Tibial artery (tissue), 4 donors: ENCODE data around the gene VSIG8.
A peak's percentile ranks its signal among the peaks of the same experiment; 100 is the strongest.
"Not testable (repeated sequence)": the region's sequence is repeated elsewhere in the genome, so short reads cannot be mapped to it uniquely, and the experiment has no call there.

Experiments used
- DNase-seq, 2 donors: peaks; one replicate each; pipeline ENCODE4 v3.0.0-alpha.2; 2019
- H3K27ac ChIP-seq, 2 donors: fragments of 200-600 bp; sonication (generic) in 1 of 2; 1 replicate in 1 of 2; 2 replicates in 1 of 2; pipeline ENCODE4 v1.5.1; 2018 to 2019; ENCODE audit warnings: mild to moderate bottlenecking in 1 of 2
- H3K27me3 ChIP-seq, 2 donors: fragments of 200-600 bp; sonication (generic) in 1 of 2; one replicate each; pipeline versions ENCODE4 v1.5.1 to v1.6.0; 2016 to 2019
- H3K36me3 ChIP-seq, 3 donors: fragments of 200-600 bp; sonication (generic) in 2 of 3; one replicate each; pipeline ENCODE4 v1.5.1; 2016 to 2019; ENCODE audit warnings: mild to moderate bottlenecking in 2 of 3
- H3K4me1 ChIP-seq, 4 donors: fragments of 200-600 bp; sonication (generic) in 2 of 4; 1 replicate in 3 of 4; 2 replicates in 1 of 4; pipeline ENCODE4 v1.5.1; 2016 to 2019
- H3K4me3 ChIP-seq, 2 donors: fragments of 200-600 bp; sonication (generic) in 1 of 2; 1 replicate in 1 of 2; 2 replicates in 1 of 2; pipeline ENCODE4 v1.5.1; 2018 to 2019; ENCODE audit warnings: mild to moderate bottlenecking in 2 of 2
- H3K9me3 ChIP-seq, 3 donors: fragments of 200-600 bp; sonication (generic) in 1 of 3; one replicate each; pipeline ENCODE4 v1.5.1; 2016 to 2019
- intact Hi-C: fragments of 100-400 bp; cut with DNase I; formaldehyde crosslinking; loops from one replicate; pipeline ENCODE4 v1.15.0; 2023; ENCODE audit warnings: low total_unique reads
- TF ChIP-seq, protein P1 (sequence below), 2 experiments: fragments of 200-600 bp in 1 of 2; fragments of 450-650 bp in 1 of 2; IDR thresholded peaks; one replicate each; pipeline ENCODE4 v1.5.1; 2017 to 2019; ENCODE audit warnings: antibody characterized with exemption in 2 of 2, mild to moderate bottlenecking in 1 of 2, moderate library complexity in 1 of 2

Gene VSIG8

DNA sequence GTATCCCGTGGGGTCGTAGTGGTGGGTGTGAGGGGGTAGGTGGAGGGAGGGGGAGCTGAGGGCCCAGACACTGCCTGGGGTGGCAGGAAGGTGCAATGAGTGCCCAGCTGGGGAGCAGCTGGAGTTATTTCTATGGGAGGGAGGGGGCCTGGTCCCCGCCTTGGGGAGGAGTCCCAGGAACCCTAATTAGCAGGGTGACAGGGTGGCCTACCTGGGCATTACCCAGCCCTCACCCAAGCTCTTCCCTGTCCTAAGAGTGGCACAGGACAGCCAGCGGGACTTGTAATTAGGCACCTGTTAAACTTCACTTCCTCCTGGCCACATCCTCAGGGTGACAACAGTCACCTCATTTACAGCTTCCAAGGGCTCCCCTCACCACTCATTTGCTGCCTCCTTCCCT lies at the start of gene VSIG8:
Gene VSIG8 (minus strand): TSS at position 101 of the 400 bp plus-strand sequence. CDS start 136 bp downstream, outside the sequence.
- no peak for DNase-seq
- Histone ChIP-seq H3K4me1 (no peaks in the 10 kb centered on the region), H3K27me3 (no peaks in the 10 kb centered on the region), H3K27ac (no peak within 1 kb of the TSS), H3K9me3 (no peaks in the 10 kb centered on the region), H3K36me3 (peaks cover 0 to 9% (median 3%) of the 10 kb centered on the region in 3 donors), H3K4me3 (no peak within 1 kb of the TSS)
- TF ChIP-seq, protein P1, sequence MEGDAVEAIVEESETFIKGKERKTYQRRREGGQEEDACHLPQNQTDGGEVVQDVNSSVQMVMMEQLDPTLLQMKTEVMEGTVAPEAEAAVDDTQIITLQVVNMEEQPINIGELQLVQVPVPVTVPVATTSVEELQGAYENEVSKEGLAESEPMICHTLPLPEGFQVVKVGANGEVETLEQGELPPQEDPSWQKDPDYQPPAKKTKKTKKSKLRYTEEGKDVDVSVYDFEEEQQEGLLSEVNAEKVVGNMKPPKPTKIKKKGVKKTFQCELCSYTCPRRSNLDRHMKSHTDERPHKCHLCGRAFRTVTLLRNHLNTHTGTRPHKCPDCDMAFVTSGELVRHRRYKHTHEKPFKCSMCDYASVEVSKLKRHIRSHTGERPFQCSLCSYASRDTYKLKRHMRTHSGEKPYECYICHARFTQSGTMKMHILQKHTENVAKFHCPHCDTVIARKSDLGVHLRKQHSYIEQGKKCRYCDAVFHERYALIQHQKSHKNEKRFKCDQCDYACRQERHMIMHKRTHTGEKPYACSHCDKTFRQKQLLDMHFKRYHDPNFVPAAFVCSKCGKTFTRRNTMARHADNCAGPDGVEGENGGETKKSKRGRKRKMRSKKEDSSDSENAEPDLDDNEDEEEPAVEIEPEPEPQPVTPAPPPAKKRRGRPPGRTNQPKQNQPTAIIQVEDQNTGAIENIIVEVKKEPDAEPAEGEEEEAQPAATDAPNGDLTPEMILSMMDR (IDR thresholded peaks at IDR 0.05) = no peak
- intact Hi-C loops = no loop called here

GRCh38 chr1:159911326-159912070 lies 49.0 kb upstream of the VSIG8 start:
- H3K4me3 ChIP-seq = no peak overlapping the region
- peaks cover 0 to 30% (median 17%) of the 10 kb centered on the region in 4 donors for H3K4me1 ChIP-seq
- H3K9me3 ChIP-seq = no peaks in the 10 kb centered on the region
- no peak for DNase-seq
- intact Hi-C loops = no loop called here
- H3K27ac ChIP-seq = peak overlapping the region; percentile 4 to 69
- H3K27me3 ChIP-seq = no peaks in the 10 kb centered on the region
- H3K36me3 ChIP-seq = no peaks in the 10 kb centered on the region
- TF ChIP-seq, protein P1 (IDR thresholded peaks at IDR 0.05) = no peak

DNA sequence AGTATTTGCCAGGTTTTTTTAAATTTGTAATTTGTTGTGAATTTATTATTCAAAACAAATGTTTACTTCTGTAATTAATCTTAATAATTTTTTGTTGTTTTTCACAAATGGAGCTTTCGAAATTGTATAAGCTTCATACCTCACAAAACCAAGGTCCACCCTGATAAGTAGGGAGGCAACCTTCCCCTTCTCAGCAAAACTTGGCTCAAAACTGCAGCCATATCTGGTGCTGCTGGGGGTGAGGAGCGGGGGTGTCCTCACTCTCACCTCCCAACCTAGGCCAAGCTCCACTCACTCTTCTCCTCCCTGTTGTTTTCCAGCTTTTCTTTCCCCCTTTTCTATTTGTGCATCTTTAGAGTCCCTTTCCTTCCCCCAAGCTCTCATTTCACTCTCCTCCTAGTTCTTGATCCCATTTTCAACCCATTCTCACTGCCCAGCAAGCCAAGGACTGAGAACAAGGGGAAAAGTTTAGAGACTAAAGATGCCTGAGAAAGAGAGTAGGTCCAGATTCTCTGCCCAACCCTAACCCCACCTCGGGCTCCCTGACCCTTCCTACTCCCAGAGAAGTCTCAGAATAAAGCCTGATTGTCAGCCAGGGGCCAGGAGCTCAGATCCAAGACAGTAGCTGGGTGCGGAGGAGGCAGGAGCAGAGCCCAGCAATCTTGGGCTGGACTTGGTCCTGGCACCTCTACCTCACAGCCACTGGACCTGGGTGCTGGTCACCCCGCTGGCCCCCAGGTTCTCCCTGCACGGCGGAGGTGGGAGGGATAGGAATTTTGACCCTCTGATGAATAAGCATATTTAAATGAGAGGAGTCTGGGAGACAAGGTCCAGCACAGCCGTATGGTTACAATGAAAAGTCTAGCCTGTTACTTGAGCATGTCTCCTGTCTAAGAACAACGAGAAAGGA lies 45.8 kb upstream of the VSIG8 start:
- no peaks in the 10 kb centered on the region for H3K36me3 ChIP-seq
- no peak overlapping the region for H3K27ac ChIP-seq
- no peak overlapping the region for H3K4me3 ChIP-seq
- TF ChIP-seq, protein P1 (IDR thresholded peaks at IDR 0.05) = no peak
- intact Hi-C loops = no loop called here
- no peaks in the 10 kb centered on the region for H3K9me3 ChIP-seq
- peaks cover 0 to 14% (median 7%) of the 10 kb centered on the region in 4 donors for H3K4me1 ChIP-seq
- H3K27me3 ChIP-seq = no peaks in the 10 kb centered on the region
- no peak for DNase-seq

- intact Hi-C loops = no loop called here
- H3K27ac ChIP-seq = no peak overlapping the region
- no peaks in the 10 kb centered on the region for H3K27me3 ChIP-seq
- TF ChIP-seq, protein P1 (IDR thresholded peaks at IDR 0.05) = no peak
- peaks cover 0 to 14% (median 7%) of the 10 kb centered on the region in 4 donors for H3K4me1 ChIP-seq
- no peak overlapping the region for H3K4me3 ChIP-seq
- no peaks in the 10 kb centered on the region for H3K36me3 ChIP-seq
- DNase-seq = no peak
- no peaks in the 10 kb centered on the region for H3K9me3 ChIP-seq
Measured at GRCh38 chr1:159906960-159907359, 44.5 kb upstream of the VSIG8 start.

GRCh38 chr1:159904036-159904435 lies 41.6 kb upstream of the VSIG8 start:
- H3K9me3 ChIP-seq, DNase-seq, H3K27ac ChIP-seq, H3K4me3 ChIP-seq, H3K36me3 ChIP-seq, intact Hi-C loops, H3K27me3 ChIP-seq: not testable (repeated sequence)
- peaks cover 0 to 22% (median 19%) of the 10 kb centered on the region in 4 donors for H3K4me1 ChIP-seq

GRCh38 chr1:159902541-159902940 lies 40.1 kb upstream of the VSIG8 start:
- intact Hi-C loops = no loop called here
- Histone ChIP-seq H3K4me1 (peaks cover 0 to 22% (median 19%) of the 10 kb centered on the region in 4 donors), H3K9me3 (no peaks in the 10 kb centered on the region), H3K27ac (no peak overlapping the region), H3K4me3 (no peak overlapping the region), H3K36me3 (no peaks in the 10 kb centered on the region), H3K27me3 (no peaks in the 10 kb centered on the region)
- TF ChIP-seq, protein P1 (IDR thresholded peaks at IDR 0.05) = no peak
- DNase-seq = no peak
